ENCODE data around the gene COL23A1. TPM values are rescaled to one million over a fixed set of nuclear protein-coding genes. Genes with fewer than 3 reads are reported as not detected.

COL23A1 gene
- total and polyA plus RNA-seq, 2 experiments from 2014 or later, result 4.8 to 8.2 TPM

DNA sequence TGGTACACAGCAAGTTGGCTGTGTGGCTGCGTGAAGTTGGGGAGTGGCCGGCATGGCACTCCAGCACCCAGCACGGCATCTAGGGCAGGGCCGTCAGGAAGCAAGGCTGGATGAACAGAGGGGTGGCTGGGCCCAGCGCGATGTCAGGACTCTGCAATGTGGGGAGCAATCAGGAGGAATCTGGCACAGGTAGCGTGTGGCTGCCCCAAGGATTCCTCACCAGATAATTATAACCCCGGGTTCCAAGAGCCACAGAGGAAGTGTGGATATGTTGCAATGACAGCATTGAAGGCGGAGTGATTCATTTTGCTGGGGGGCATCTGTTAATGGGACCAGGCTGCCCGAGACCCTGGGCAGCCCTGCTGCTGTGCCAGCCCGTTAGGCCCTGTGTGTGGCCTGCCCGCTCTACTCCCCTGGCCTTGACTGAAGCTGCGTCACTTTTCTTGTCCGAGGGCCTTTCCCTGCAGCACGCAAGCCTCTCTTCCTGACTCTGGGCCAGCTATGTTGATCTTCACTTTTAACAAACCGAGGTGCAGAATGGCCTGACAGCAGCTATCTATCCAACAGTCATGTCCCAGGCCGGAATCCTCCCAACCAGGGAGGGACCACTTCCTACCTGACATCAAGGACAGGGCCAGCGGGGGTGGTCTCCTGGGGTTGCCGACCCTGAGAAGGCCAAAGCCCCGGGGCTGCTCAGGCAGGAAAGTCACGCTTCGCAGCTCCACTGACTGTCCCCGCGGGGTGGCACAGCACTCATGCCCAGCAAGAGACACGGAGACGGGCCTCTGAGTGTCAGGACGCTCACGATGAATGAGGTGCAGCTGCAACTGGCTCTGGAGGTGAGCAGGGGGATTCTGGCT is 239.6 kb downstream of the COL23A1 start:
- H3K4me1 Mint-ChIP-seq, result peaks cover 39% of the 10 kb centered on the region
- H3K27me3 Mint-ChIP-seq (ENCODE audit: insufficient read depth, low read depth, poor library complexity), result peaks cover 2% of the 10 kb centered on the region
- Histone ChIP-seq H3K27ac (ENCODE audit: low read depth) (no peak overlapping the region), H3K79me2 (replicated peaks; ENCODE audit: insufficient read depth) (no peaks in the 10 kb centered on the region), H3K9me2 (ENCODE audit: insufficient read depth) (no peaks in the 10 kb centered on the region), H2AFZ (no peak overlapping the region), H3K27me3 (ENCODE audit: insufficient read depth) (no peaks in the 10 kb centered on the region), H3F3A (replicated peaks; ENCODE audit: low read depth) (no peaks in the 10 kb centered on the region), H3K36me3 (ENCODE audit: insufficient read depth) (no peaks in the 10 kb centered on the region), H4K20me1 (replicated peaks; ENCODE audit: insufficient read depth) (no peaks in the 10 kb centered on the region), H3K4me2 (no peak overlapping the region), H3K4me1 (ENCODE audit: insufficient read depth) (no peaks in the 10 kb centered on the region; the same call in 1 of the 2 replicates), H3K4me3 (no peak overlapping the region)
- H3K27ac Mint-ChIP-seq, result peak overlapping the region; percentile 17; the same call in 1 of the 2 replicates
- H3K36me3 Mint-ChIP-seq (ENCODE audit: low read depth), result no peaks in the 10 kb centered on the region
- ATAC-seq (no peak), DNase-seq (ENCODE audit: low spot score) (no peak)
- no peak overlapping the region; the same call in 2 of the 3 replicates for H3K4me3 Mint-ChIP-seq
- H3K9me3 Mint-ChIP-seq, result no peaks in the 10 kb centered on the region
- TF ChIP-seq EZH2 (IDR thresholded peaks at IDR 0.05; ENCODE audit: low read depth, unreplicated experiment) (no peak), ZNF331 (CRISPR knock-in tag; IDR thresholded peaks at IDR 0.05; ENCODE audit: low read depth) (no peak), STAT1 (IDR thresholded peaks at IDR 0.05; ENCODE audit: unreplicated experiment) (no peak), ETS1 (IDR thresholded peaks at IDR 0.05) (no peak), ZNF114 (CRISPR knock-in tag; IDR thresholded peaks at IDR 0.05) (no peak), POLR2AphosphoS5 (IDR thresholded peaks at IDR 0.05; ENCODE audit: low read depth) (no peak), JUNB (IDR thresholded peaks at IDR 0.05; ENCODE audit: unreplicated experiment) (no peak), CREB1 (CRISPR knock-in tag; IDR thresholded peaks at IDR 0.05; ENCODE audit: low read depth) (no peak), CTCF (conservative IDR thresholded peaks at IDR 0.05; ENCODE audit: low read depth in 2 of 2) (no peak), EZH2phosphoT487 (IDR thresholded peaks at IDR 0.05; ENCODE audit: unreplicated experiment) (no peak), NANOG (IDR thresholded peaks at IDR 0.05; ENCODE audit: borderline replicate concordance) (no peak)
- TF ChIP-seq, protein P1, sequence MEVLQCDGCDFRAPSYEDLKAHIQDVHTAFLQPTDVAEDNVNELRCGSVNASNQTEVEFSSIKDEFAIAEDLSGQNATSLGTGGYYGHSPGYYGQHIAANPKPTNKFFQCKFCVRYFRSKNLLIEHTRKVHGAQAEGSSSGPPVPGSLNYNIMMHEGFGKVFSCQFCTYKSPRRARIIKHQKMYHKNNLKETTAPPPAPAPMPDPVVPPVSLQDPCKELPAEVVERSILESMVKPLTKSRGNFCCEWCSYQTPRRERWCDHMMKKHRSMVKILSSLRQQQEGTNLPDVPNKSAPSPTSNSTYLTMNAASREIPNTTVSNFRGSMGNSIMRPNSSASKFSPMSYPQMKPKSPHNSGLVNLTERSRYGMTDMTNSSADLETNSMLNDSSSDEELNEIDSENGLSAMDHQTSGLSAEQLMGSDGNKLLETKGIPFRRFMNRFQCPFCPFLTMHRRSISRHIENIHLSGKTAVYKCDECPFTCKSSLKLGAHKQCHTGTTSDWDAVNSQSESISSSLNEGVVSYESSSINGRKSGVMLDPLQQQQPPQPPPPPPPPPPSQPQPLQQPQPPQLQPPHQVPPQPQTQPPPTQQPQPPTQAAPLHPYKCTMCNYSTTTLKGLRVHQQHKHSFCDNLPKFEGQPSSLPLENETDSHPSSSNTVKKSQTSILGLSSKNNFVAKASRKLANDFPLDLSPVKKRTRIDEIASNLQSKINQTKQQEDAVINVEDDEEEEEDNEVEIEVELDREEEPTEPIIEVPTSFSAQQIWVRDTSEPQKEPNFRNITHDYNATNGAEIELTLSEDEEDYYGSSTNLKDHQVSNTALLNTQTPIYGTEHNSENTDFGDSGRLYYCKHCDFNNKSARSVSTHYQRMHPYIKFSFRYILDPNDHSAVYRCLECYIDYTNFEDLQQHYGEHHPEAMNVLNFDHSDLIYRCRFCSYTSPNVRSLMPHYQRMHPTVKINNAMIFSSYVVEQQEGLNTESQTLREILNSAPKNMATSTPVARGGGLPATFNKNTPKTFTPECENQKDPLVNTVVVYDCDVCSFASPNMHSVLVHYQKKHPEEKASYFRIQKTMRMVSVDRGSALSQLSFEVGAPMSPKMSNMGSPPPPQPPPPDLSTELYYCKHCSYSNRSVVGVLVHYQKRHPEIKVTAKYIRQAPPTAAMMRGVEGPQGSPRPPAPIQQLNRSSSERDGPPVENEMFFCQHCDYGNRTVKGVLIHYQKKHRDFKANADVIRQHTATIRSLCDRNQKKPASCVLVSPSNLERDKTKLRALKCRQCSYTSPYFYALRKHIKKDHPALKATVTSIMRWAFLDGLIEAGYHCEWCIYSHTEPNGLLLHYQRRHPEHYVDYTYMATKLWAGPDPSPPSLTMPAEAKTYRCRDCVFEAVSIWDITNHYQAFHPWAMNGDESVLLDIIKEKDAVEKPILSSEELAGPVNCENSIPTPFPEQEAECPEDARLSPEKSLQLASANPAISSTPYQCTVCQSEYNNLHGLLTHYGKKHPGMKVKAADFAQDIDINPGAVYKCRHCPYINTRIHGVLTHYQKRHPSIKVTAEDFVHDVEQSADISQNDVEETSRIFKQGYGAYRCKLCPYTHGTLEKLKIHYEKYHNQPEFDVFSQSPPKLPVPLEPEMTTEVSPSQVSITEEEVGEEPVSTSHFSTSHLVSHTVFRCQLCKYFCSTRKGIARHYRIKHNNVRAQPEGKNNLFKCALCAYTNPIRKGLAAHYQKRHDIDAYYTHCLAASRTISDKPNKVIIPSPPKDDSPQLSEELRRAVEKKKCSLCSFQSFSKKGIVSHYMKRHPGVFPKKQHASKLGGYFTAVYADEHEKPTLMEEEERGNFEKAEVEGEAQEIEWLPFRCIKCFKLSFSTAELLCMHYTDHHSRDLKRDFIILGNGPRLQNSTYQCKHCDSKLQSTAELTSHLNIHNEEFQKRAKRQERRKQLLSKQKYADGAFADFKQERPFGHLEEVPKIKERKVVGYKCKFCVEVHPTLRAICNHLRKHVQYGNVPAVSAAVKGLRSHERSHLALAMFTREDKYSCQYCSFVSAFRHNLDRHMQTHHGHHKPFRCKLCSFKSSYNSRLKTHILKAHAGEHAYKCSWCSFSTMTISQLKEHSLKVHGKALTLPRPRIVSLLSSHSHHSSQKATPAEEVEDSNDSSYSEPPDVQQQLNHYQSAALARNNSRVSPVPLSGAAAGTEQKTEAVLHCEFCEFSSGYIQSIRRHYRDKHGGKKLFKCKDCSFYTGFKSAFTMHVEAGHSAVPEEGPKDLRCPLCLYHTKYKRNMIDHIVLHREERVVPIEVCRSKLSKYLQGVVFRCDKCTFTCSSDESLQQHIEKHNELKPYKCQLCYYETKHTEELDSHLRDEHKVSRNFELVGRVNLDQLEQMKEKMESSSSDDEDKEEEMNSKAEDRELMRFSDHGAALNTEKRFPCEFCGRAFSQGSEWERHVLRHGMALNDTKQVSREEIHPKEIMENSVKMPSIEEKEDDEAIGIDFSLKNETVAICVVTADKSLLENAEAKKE (CRISPR knock-in tag; IDR thresholded peaks at IDR 0.05), result no peak
- TF ChIP-seq, protein P2, sequence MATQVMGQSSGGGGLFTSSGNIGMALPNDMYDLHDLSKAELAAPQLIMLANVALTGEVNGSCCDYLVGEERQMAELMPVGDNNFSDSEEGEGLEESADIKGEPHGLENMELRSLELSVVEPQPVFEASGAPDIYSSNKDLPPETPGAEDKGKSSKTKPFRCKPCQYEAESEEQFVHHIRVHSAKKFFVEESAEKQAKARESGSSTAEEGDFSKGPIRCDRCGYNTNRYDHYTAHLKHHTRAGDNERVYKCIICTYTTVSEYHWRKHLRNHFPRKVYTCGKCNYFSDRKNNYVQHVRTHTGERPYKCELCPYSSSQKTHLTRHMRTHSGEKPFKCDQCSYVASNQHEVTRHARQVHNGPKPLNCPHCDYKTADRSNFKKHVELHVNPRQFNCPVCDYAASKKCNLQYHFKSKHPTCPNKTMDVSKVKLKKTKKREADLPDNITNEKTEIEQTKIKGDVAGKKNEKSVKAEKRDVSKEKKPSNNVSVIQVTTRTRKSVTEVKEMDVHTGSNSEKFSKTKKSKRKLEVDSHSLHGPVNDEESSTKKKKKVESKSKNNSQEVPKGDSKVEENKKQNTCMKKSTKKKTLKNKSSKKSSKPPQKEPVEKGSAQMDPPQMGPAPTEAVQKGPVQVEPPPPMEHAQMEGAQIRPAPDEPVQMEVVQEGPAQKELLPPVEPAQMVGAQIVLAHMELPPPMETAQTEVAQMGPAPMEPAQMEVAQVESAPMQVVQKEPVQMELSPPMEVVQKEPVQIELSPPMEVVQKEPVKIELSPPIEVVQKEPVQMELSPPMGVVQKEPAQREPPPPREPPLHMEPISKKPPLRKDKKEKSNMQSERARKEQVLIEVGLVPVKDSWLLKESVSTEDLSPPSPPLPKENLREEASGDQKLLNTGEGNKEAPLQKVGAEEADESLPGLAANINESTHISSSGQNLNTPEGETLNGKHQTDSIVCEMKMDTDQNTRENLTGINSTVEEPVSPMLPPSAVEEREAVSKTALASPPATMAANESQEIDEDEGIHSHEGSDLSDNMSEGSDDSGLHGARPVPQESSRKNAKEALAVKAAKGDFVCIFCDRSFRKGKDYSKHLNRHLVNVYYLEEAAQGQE (IDR thresholded peaks at IDR 0.05; ENCODE audit: unreplicated experiment), result no peak

All from GM23338 (cell line).